ENCODE results near the gene MYL6. TPM values are rescaled to one million over a fixed set of nuclear protein-coding genes. Genes with fewer than 3 reads are reported as not detected.

MYL6 gene
- total RNA-seq, 2 donors from 2014 or later = 1,641 to 1,922 TPM

- intact Hi-C loops (cut with DNase I) = no loop called here
- no peak overlapping the region for H3K4me3 ChIP-seq
- H3K9me3 ChIP-seq = no peaks in the 10 kb centered on the region
- no peaks in the 10 kb centered on the region for H3K27me3 ChIP-seq
- H3K36me3 ChIP-seq = peaks cover 8% of the 10 kb centered on the region
- peak overlapping the region in 1 of 2 donors; percentile 51 for H3K9ac ChIP-seq (ENCODE audit: low read depth in 2 of 2, low read length in 2 of 2)
- peak overlapping the region; percentile 44 for H3K27ac ChIP-seq
- H3K4me1 ChIP-seq = no peaks in the 10 kb centered on the region
- no peak for TF ChIP-seq CTCF (IDR thresholded peaks at IDR 0.05)
- DNase-seq = no peak
Measured at GRCh38 chr12:56143870-56144269, 14.3 kb upstream of the MYL6 start.

GRCh38 chr12:56145217-56145616 is 12.9 kb upstream of the MYL6 start:
- intact Hi-C loops (cut with DNase I) = no loop called here
- no peak overlapping the region for H3K27ac ChIP-seq
- H3K9me3 ChIP-seq = no peaks in the 10 kb centered on the region
- H3K4me3 ChIP-seq = no peak overlapping the region
- H3K27me3 ChIP-seq = no peaks in the 10 kb centered on the region
- peaks cover 8% of the 10 kb centered on the region for H3K36me3 ChIP-seq
- no peak overlapping the region for H3K9ac ChIP-seq (ENCODE audit: low read depth in 2 of 2, low read length in 2 of 2)
- DNase-seq = no peak
- TF ChIP-seq CTCF (IDR thresholded peaks at IDR 0.05) = no peak
- no peaks in the 10 kb centered on the region for H3K4me1 ChIP-seq

- Histone ChIP-seq H3K27ac (peak overlapping the region; percentile 28), H3K27me3 (no peaks in the 10 kb centered on the region), H3K9me3 (no peaks in the 10 kb centered on the region), H3K9ac (ENCODE audit: low read depth in 2 of 2, low read length in 2 of 2) (peak overlapping the region in 1 of 2 donors; percentile 55), H3K4me3 (no peak overlapping the region), H3K4me1 (peaks cover 8% of the 10 kb centered on the region), H3K36me3 (peaks cover 8% of the 10 kb centered on the region)
- intact Hi-C loops (cut with DNase I) = no loop called here
- TF ChIP-seq CTCF (IDR thresholded peaks at IDR 0.05) = no peak
- peak; percentile 66 for DNase-seq
Measured at GRCh38 chr12:56146492-56147460, 11.4 kb upstream of the MYL6 start.

- H3K27ac ChIP-seq = peak overlapping the region; percentile 98
- no peak for TF ChIP-seq CTCF (IDR thresholded peaks at IDR 0.05)
Measured at GRCh38 chr12:56150563-56150962, 7.6 kb upstream of the MYL6 start.

GRCh38 chr12:56151672-56152131 is 6.5 kb upstream of the MYL6 start:
- no peaks in the 10 kb centered on the region for H3K36me3 ChIP-seq
- peak overlapping the region; percentile 70 to 92 for H3K9ac ChIP-seq (ENCODE audit: low read depth in 2 of 2, low read length in 2 of 2)
- DNase-seq = peak; percentile 75
- H3K4me3 ChIP-seq = peak overlapping the region; percentile 42
- peak overlapping the region; percentile 98 for H3K27ac ChIP-seq
- TF ChIP-seq CTCF (IDR thresholded peaks at IDR 0.05) = peak; percentile 44
- peaks cover 9% of the 10 kb centered on the region for H3K4me1 ChIP-seq
- intact Hi-C loops (cut with DNase I) = no loop called here
- H3K9me3 ChIP-seq = no peaks in the 10 kb centered on the region
- H3K27me3 ChIP-seq = no peaks in the 10 kb centered on the region

More at GRCh38 chr12:56150563-56150962, 7.6 kb upstream of the MYL6 start:
- no peak for DNase-seq
- H3K27me3 ChIP-seq = no peaks in the 10 kb centered on the region
- intact Hi-C loops (cut with DNase I) = no loop called here
- no peak overlapping the region for H3K4me3 ChIP-seq
- H3K36me3 ChIP-seq = no peaks in the 10 kb centered on the region
- H3K4me1 ChIP-seq = peaks cover 9% of the 10 kb centered on the region
- no peaks in the 10 kb centered on the region for H3K9me3 ChIP-seq
- no peak overlapping the region for H3K9ac ChIP-seq (ENCODE audit: low read depth in 2 of 2, low read length in 2 of 2)

Data from colonic mucosa (tissue), 4 donors.